ENCODE results near the gene DNAJB13. TPM values are rescaled to one million over a fixed set of nuclear protein-coding genes. Genes with fewer than 3 reads are reported as not detected.

The DNAJB13 gene
- total and polyA plus RNA-seq, 10 of the 15 experiments (the other 5 are each of a cell fraction or from before 2014, with no cell fraction given) = 0.07 to 0.76 (median 0.15) TPM; not detected in 7

DNA sequence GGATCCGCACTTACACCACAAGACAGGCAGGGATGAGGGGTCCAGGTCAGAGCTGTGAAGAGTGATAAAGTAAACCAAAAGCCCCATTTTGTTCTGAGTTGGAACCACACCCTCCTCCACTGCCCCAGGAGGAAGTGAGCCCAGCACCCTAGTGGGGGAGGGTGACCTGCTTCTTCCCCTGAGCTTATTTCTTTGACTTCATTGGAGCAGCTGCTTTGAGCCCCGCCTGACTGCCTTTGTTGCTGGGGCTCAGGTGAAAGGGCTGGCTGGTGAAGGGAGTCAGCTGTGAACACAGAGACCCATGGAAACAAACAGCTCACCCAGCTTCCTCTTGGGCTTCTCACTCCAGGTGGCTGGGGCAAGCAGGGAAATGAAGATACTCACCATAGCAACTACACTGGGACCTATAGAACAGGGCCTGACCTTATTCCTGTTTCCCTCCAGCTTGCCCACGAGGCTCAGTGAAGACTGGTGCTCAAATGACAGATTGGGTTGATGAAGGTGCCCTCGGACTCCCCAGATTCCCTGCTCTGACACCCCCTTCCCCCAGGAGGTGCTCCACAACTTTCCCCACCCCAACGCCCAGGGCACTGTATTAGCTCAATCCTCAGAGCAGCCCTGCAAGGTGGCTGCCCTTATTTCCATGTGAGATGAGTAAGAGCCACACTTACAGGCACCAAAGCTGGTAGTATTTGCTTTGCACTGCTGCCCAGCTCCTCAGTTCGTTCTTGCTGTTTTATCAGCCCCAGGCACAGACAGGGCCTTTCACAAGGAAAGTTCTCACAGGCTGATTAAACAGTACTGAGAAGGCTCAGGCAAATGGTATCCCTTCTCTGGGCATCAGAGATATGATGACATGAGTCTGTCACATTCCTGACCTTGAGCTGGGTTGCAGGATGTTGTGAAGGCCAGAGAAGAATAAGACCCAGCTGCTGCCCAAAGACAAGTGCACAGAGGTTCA, 29.5 kb downstream of the DNAJB13 start (continued):
- TF ChIP-seq, protein P1, sequence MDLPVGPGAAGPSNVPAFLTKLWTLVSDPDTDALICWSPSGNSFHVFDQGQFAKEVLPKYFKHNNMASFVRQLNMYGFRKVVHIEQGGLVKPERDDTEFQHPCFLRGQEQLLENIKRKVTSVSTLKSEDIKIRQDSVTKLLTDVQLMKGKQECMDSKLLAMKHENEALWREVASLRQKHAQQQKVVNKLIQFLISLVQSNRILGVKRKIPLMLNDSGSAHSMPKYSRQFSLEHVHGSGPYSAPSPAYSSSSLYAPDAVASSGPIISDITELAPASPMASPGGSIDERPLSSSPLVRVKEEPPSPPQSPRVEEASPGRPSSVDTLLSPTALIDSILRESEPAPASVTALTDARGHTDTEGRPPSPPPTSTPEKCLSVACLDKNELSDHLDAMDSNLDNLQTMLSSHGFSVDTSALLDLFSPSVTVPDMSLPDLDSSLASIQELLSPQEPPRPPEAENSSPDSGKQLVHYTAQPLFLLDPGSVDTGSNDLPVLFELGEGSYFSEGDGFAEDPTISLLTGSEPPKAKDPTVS (IDR thresholded peaks at IDR 0.05; ENCODE audit: low read depth, low read length) = no peak
- TF ChIP-seq NFIC (IDR thresholded peaks at IDR 0.05; ENCODE audit: low read depth, low read length) = peak; percentile 29; the same call in 1 of the 2 replicates
- no peak for TF ChIP-seq ZNF24 (IDR thresholded peaks at IDR 0.05)
- TF ChIP-seq, protein P2, sequence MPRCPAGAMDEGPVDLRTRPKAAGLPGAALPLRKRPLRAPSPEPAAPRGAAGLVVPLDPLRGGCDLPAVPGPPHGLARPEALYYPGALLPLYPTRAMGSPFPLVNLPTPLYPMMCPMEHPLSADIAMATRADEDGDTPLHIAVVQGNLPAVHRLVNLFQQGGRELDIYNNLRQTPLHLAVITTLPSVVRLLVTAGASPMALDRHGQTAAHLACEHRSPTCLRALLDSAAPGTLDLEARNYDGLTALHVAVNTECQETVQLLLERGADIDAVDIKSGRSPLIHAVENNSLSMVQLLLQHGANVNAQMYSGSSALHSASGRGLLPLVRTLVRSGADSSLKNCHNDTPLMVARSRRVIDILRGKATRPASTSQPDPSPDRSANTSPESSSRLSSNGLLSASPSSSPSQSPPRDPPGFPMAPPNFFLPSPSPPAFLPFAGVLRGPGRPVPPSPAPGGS (IDR thresholded peaks at IDR 0.05; ENCODE audit: borderline replicate concordance, insufficient read depth, low read depth, low read length, poor library complexity, severe bottlenecking) = no peak
- TF ChIP-seq POU2F2 (IDR thresholded peaks at IDR 0.05; ENCODE audit: borderline replicate concordance, low read depth, low read length) = no peak
- TF ChIP-seq CHD1 (IDR thresholded peaks at IDR 0.05; ENCODE audit: low read depth, low read length) = 0 out of 2 replicates have a peak, but pooled peaks have one; percentile 32

Measured in GM12878 (cell line).